GM12878 (cell line): Measurements from ENCODE around the gene CDPF1. TPM values are rescaled to one million over a fixed set of nuclear protein-coding genes. Genes with fewer than 3 reads are reported as not detected.

Experiments used
- ATAC-seq: fragments of 200-7000 bp; cut with Tn5 transposase; 3 replicates; pipeline ENCODE4 v1.9.1; 2020; ENCODE audit warnings: mild to moderate bottlenecking, moderate library complexity
- BruUV-seq: library from RNA; stranded (reverse); fragments of 400-500 nt; replicated peaks from 2 replicates; lab custom pipeline; 2021; lab: Mats Ljungman, UMichigan
- CTCF ChIA-PET: fragments of 300-600 bp; sonication (Branson Sonifier 250); formaldehyde crosslinking; extraction: SDS; loops from one replicate; lab custom pipeline; 2021; ENCODE audit warnings: inconsistent platforms; lab: Yijun Ruan, JAX
- POLR2A ChIA-PET: fragments of 350-600 bp; formaldehyde crosslinking; extraction: SDS; loops from one replicate; lab custom pipeline; 2021; ENCODE audit warnings: inconsistent platforms; lab: Charles Lee
- RAD21 ChIA-PET: fragments of 300-600 bp; sonication (Branson Sonifier 250); formaldehyde crosslinking; loops from one replicate; lab custom pipeline; 2023; ENCODE audit warnings: antibody characterized with exemption; ENCODE audit not compliant: unreplicated experiment; lab: Charles Lee
- SMC1A ChIA-PET: fragments of 300-600 bp; sonication (Branson Sonifier 250); formaldehyde crosslinking; loops from one replicate; lab custom pipeline; 2023; ENCODE audit not compliant: unreplicated experiment, uncharacterized antibody; lab: Charles Lee
- DNase-seq: peaks from one replicate; pipeline ENCODE4 v3.0.0-alpha.2; 2011; ENCODE audit warnings: low read depth, low spot score
- FAIRE-seq: peaks from 3 replicates; lab custom pipeline; 2011; peaks lifted over from hg19 to GRCh38; lab: Jason Lieb, UNC
- H2AFZ ChIP-seq: 2 replicates; pipeline ENCODE4 v1.6.0; 2011; ENCODE audit warnings: low read depth, low read length, control low read depth; ENCODE audit not compliant: control insufficient read depth
- H3K27ac ChIP-seq: 2 replicates; pipeline ENCODE4 v1.5.1; 2011; ENCODE audit warnings: control low read depth; ENCODE audit not compliant: control insufficient read depth, insufficient read depth
- H3K27me3 ChIP-seq, 2 experiments: replicated peaks in 1 of 2; 2 replicates each; pipeline versions ENCODE4 v1.6.0 to v1.6.1; 2011; ENCODE audit warnings: low read length in 1 of 2; ENCODE audit not compliant: control insufficient read depth in 2 of 2, insufficient read depth in 2 of 2
- H3K36me3 ChIP-seq, 2 experiments: 2 replicates each; pipeline ENCODE4 v1.5.1; 2011; ENCODE audit warnings: low read length in 1 of 2; ENCODE audit not compliant: control insufficient read depth in 2 of 2, insufficient read depth in 2 of 2
- H3K4me1 ChIP-seq: 2 replicates; pipeline ENCODE4 v1.6.1; 2011; ENCODE audit warnings: mild to moderate bottlenecking, low read length, moderate library complexity, mixed read lengths; ENCODE audit not compliant: control insufficient read depth, insufficient read depth
- H3K4me2 ChIP-seq: 2 replicates; pipeline ENCODE4 v1.6.0; 2011; ENCODE audit warnings: control low read depth; ENCODE audit not compliant: control insufficient read depth, insufficient read depth
- H3K4me3 ChIP-seq: fragments of 200-600 bp; sonication (generic); 2 replicates; pipeline ENCODE4 v1.5.1; 2016
- H3K79me2 ChIP-seq: 2 replicates; pipeline ENCODE4 v1.6.0; 2011; ENCODE audit warnings: low read length; ENCODE audit not compliant: control insufficient read depth, insufficient read depth
- H3K9ac ChIP-seq: 2 replicates; pipeline ENCODE4 v1.8.0; 2011; ENCODE audit warnings: low read length, control low read depth, mixed read lengths; ENCODE audit not compliant: control insufficient read depth, insufficient read depth
- H3K9me3 ChIP-seq: replicated peaks from 3 replicates; pipeline ENCODE4 v1.5.1; 2011; ENCODE audit warnings: mild to moderate bottlenecking, low read length; ENCODE audit not compliant: control insufficient read depth, insufficient read depth
- H4K20me1 ChIP-seq: 2 replicates; pipeline ENCODE4 v1.6.0; 2011; ENCODE audit not compliant: control insufficient read depth, insufficient read depth
- CBX3 ChIP-seq: fragments of 200-600 bp; sonication (generic); IDR thresholded peaks from 2 replicates; pipeline ENCODE4 v1.6.1; 2016; ENCODE audit warnings: low read depth, borderline replicate concordance
- CBX5 ChIP-seq: sonication (generic); IDR thresholded peaks from 2 replicates; pipeline ENCODE4 v1.6.1; 2016; ENCODE audit warnings: low read depth, moderate library complexity, mild to moderate bottlenecking, inconsistent platforms
- CEBPB ChIP-seq, 2 experiments: fragments of 150-350 bp in 1 of 2; IDR thresholded peaks; 2 replicates each; pipeline ENCODE4 v1.6.1; 2012 to 2014; ENCODE audit warnings: low read depth in 2 of 2, low read length in 2 of 2, borderline replicate concordance in 1 of 2, inconsistent platforms in 1 of 2
- CHD2 ChIP-seq: IDR thresholded peaks from 2 replicates; pipeline ENCODE4 v1.6.1; 2011; ENCODE audit warnings: low read depth, low read length, improper control_type of control experiment, borderline replicate concordance
- HDGF ChIP-seq: fragments of 450-650 bp; IDR thresholded peaks from 2 replicates; pipeline ENCODE4 v1.6.1; 2016; ENCODE audit warnings: antibody characterized with exemption
- MEF2B ChIP-seq: fragments of 450-650 bp; IDR thresholded peaks from 2 replicates; pipeline ENCODE4 v1.6.1; 2018; ENCODE audit warnings: mild to moderate bottlenecking, moderate library complexity; ENCODE audit not compliant: partially characterized antibody, poor library complexity, severe bottlenecking
- NRF1 ChIP-seq: conservative IDR thresholded peaks from 2 replicates; pipeline ENCODE4 v1.6.1; 2011; ENCODE audit warnings: mild to moderate bottlenecking, low read depth, low read length, improper control_type of control experiment
- PAX5 ChIP-seq: IDR thresholded peaks from 2 replicates; pipeline ENCODE4 v1.6.1; 2011; ENCODE audit warnings: low read depth, low read length, borderline replicate concordance
- WRNIP1 ChIP-seq: IDR thresholded peaks from 2 replicates; pipeline ENCODE4 v1.6.1; 2011; ENCODE audit warnings: low read depth, low read length, improper control_type of control experiment, borderline replicate concordance
- YBX1 ChIP-seq: fragments of 450-650 bp; IDR thresholded peaks from 2 replicates; pipeline ENCODE4 v1.6.1; 2016; ENCODE audit warnings: antibody characterized with exemption
- ZNF207 ChIP-seq: fragments of 450-650 bp; IDR thresholded peaks from 2 replicates; pipeline ENCODE4 v1.6.1; 2014; ENCODE audit warnings: antibody characterized with exemption, mild to moderate bottlenecking, borderline replicate concordance
- ZNF217 ChIP-seq: fragments of 450-650 bp; IDR thresholded peaks from 2 replicates; pipeline ENCODE4 v1.6.1; 2017; ENCODE audit warnings: antibody characterized with exemption, mild to moderate bottlenecking
- WGBS: methylation state at CpG from one replicate; pipeline ENCODE4 v1.1.6; 2016; ENCODE audit warnings: low lambda C conversion rate; ENCODE audit not compliant: insufficient replicate concordance, insufficient coverage; ENCODE audit errors: missing lambda C conversion rate; 5-methylcytosine and 5-hydroxymethylcytosine counted together
- in situ Hi-C: fragments of 300-500 bp; cut with MboI; formaldehyde crosslinking; loops from 9 replicates; pipeline ENCODE4 v1.14.3; 2018; ENCODE audit warnings: mixed read lengths
- intact Hi-C: fragments of 100-400 bp; cut with micrococcal nuclease; formaldehyde crosslinking; loops from one replicate; pipeline ENCODE4 v1.14.2; 2022; ENCODE audit not compliant: unreplicated experiment
- polyA plus RNA-seq, 11 experiments: library from polyadenylated mRNA; depleted of rRNA in 4 of 11; unstranded in 6 of 11; stranded (reverse) in 5 of 11; fragments of >200 nt; fragmentation: Nextera tagmentation in 4 of 11; fragmentation: Illumina TruSeq in 1 of 11; extraction: Ambion mirVana in 4 of 11; extraction: Trizol in 1 of 11; gene quantifications; 1 replicate in 1 of 11; 2 replicates in 10 of 11; pipeline versions ENCODE4 v1.2.1 to v1.2.3, GENCODE V29; 2011 to 2016; ENCODE audit warnings: inconsistent platforms in 2 of 11, missing spikeins in 2 of 11, low read depth in 1 of 11
- total RNA-seq, 4 experiments: library from RNA; depleted of rRNA in 3 of 4; stranded (reverse); fragments of >200 nt in 3 of 4; fragmentation: Illumina TruSeq in 1 of 4; extraction: Trizol in 1 of 4; gene quantifications; 2 replicates each; pipeline versions ENCODE4 v1.2.1 to v1.2.3, GENCODE V29; 2013 to 2021
- TF ChIP-seq, protein P1 (sequence below): fragments of 450-650 bp; formaldehyde crosslinking; IDR thresholded peaks from 2 replicates; pipeline ENCODE4 v1.4.0; 2022; ENCODE audit warnings: mild to moderate bottlenecking, moderate library complexity
- TF ChIP-seq, protein P2 (sequence below): IDR thresholded peaks from 2 replicates; pipeline ENCODE4 v1.6.1; 2011; ENCODE audit warnings: borderline replicate concordance, low read depth, mild to moderate bottlenecking, moderate library complexity, mixed read lengths, low read length; ENCODE audit not compliant: insufficient read depth; ENCODE audit errors: extremely low read length
- TF ChIP-seq, protein P3 (sequence below): IDR thresholded peaks from 2 replicates; pipeline ENCODE4 v1.6.1; 2012; ENCODE audit warnings: mild to moderate bottlenecking, low read depth, low read length

The CDPF1 gene
- total and polyA plus RNA-seq, 10 of the 15 experiments (the other 5 are each of a cell fraction or from before 2014, with no cell fraction given), result 1.0 to 22.4 (median 7.9) TPM

DNA sequence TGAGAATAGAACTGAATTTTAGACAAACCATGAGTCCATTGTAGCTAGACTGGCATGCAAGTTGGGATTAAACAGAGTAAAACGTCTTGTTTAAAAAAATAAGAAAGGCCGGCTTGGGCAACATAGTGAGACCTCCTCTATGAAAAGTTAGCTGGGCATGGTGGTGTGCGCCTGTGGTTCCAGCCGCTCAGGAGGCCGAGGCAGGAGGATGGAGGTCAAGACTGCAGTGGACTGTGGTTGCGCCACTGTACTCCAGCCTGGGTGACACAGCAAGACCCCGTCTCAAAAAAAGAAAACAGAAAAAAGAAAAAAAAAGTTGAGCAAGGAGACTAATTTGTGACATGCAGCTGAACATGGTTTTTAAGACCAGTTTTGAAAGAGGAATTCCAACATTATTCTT, 23.5 kb downstream of the CDPF1 start (continued):
- no peak for TF ChIP-seq ZNF207
- TF ChIP-seq CHD2, result no peak
- no peak for TF ChIP-seq CBX5
- no peak for TF ChIP-seq CEBPB (IDR thresholded peaks at IDR 0.05; ENCODE audit: borderline replicate concordance in 1 of 2, low read depth in 2 of 2, low read length in 2 of 2)
- no peak for TF ChIP-seq PAX5
- TF ChIP-seq HDGF, result no peak
- TF ChIP-seq, protein P1, sequence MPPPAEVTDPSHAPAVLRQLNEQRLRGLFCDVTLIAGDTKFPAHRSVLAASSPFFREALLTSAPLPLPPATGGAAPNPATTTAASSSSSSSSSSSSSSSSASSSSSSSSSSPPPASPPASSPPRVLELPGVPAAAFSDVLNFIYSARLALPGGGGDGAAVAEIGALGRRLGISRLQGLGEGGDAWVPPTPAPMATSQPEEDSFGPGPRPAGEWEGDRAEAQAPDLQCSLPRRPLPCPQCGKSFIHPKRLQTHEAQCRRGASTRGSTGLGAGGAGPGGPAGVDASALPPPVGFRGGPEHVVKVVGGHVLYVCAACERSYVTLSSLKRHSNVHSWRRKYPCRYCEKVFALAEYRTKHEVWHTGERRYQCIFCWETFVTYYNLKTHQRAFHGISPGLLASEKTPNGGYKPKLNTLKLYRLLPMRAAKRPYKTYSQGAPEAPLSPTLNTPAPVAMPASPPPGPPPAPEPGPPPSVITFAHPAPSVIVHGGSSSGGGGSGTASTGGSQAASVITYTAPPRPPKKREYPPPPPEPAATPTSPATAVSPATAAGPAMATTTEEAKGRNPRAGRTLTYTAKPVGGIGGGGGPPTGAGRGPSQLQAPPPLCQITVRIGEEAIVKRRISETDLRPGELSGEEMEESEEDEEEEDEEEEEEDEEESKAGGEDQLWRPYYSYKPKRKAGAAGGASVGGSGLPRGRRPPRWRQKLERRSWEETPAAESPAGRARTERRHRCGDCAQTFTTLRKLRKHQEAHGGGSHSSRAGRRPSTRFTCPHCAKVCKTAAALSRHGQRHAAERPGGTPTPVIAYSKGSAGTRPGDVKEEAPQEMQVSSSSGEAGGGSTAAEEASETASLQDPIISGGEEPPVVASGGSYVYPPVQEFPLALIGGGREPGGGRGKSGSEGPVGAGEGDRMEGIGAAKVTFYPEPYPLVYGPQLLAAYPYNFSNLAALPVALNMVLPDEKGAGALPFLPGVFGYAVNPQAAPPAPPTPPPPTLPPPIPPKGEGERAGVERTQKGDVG, result no peak

DNA sequence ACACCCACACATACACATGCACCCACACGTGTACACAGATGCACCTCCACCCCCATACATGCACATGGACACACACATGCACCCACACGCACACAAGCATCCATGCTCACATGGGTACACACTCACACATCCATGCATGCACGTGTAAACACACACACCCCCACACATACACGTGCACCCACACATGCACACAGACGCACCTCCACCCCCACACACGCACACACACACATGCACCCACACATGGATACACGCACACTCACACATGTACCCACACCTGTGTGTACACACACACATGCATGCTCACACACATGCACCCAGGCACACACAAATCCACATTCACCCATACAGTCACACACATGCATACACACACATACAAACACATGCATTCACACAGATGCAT, 24.5 kb downstream of the CDPF1 start:
- FAIRE-seq (no peak), DNase-seq (no peak), ATAC-seq (no peak)
- no peaks in the 10 kb centered on the region; the same call in 2 of the 3 replicates for H3K9me3 ChIP-seq
- no TSS peak for BruUV-seq
- H3K27me3 ChIP-seq, result no peaks in the 10 kb centered on the region
- no peak overlapping the region for H3K4me3 ChIP-seq
- no peaks in the 10 kb centered on the region for H3K79me2 ChIP-seq
- peaks cover 0 to 2% of the 10 kb centered on the region in 2 experiments; a peak in 2 of 4 replicates for H3K36me3 ChIP-seq
- ChIA-PET RAD21 (no interaction called here), CTCF (no interaction called here), SMC1A (no interaction called here), POLR2A (no interaction called here)
- intact Hi-C loops (no loop called here), in situ Hi-C loops (no loop called here)
- no peak overlapping the region for H3K4me2 ChIP-seq
- WGBS, result 95% methylated on average over 7 of the region's 7 CpGs
- H2AFZ ChIP-seq, result no peak overlapping the region
- H3K27ac ChIP-seq, result no peak overlapping the region
- no peaks in the 10 kb centered on the region for H4K20me1 ChIP-seq
- H3K9ac ChIP-seq, result no peak overlapping the region
- peaks cover 3% of the 10 kb centered on the region for H3K4me1 ChIP-seq
- 0 out of 2 replicates have a peak, but pooled peaks have one; percentile 42 for TF ChIP-seq HDGF
- TF ChIP-seq WRNIP1, result no peak
- TF ChIP-seq ZNF217, result no peak
- TF ChIP-seq, protein P2, sequence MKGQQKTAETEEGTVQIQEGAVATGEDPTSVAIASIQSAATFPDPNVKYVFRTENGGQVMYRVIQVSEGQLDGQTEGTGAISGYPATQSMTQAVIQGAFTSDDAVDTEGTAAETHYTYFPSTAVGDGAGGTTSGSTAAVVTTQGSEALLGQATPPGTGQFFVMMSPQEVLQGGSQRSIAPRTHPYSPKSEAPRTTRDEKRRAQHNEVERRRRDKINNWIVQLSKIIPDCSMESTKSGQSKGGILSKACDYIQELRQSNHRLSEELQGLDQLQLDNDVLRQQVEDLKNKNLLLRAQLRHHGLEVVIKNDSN, result no peak
- TF ChIP-seq CBX3, result no peak
- TF ChIP-seq YBX1, result no peak
- TF ChIP-seq NRF1, result no peak
- TF ChIP-seq MEF2B, result no peak
- TF ChIP-seq, protein P3, sequence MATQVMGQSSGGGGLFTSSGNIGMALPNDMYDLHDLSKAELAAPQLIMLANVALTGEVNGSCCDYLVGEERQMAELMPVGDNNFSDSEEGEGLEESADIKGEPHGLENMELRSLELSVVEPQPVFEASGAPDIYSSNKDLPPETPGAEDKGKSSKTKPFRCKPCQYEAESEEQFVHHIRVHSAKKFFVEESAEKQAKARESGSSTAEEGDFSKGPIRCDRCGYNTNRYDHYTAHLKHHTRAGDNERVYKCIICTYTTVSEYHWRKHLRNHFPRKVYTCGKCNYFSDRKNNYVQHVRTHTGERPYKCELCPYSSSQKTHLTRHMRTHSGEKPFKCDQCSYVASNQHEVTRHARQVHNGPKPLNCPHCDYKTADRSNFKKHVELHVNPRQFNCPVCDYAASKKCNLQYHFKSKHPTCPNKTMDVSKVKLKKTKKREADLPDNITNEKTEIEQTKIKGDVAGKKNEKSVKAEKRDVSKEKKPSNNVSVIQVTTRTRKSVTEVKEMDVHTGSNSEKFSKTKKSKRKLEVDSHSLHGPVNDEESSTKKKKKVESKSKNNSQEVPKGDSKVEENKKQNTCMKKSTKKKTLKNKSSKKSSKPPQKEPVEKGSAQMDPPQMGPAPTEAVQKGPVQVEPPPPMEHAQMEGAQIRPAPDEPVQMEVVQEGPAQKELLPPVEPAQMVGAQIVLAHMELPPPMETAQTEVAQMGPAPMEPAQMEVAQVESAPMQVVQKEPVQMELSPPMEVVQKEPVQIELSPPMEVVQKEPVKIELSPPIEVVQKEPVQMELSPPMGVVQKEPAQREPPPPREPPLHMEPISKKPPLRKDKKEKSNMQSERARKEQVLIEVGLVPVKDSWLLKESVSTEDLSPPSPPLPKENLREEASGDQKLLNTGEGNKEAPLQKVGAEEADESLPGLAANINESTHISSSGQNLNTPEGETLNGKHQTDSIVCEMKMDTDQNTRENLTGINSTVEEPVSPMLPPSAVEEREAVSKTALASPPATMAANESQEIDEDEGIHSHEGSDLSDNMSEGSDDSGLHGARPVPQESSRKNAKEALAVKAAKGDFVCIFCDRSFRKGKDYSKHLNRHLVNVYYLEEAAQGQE, result no peak
